Stimulated activated CD4-positive, alpha-beta T cell treated with anti-CD3 and anti-CD28 coated beads, TNF-alpha, amount 100 ng/mL, for 48 hours (primary cell): ENCODE data around the gene ACKR1.

Source experiments
- DNase-seq, 3 donors: peaks; one replicate each; pipeline ENCODE4 v3.0.0-alpha.2; 2020; ENCODE audit warnings: low read depth in 3 of 3

Gene ACKR1

GRCh38 chr1:159222075-159222865 lies 17.6 kb downstream of the ACKR1 start:
- no peak for DNase-seq

- no peak for DNase-seq
Measured at GRCh38 chr1:159223004-159223403, 18.3 kb downstream of the ACKR1 start.

- DNase-seq: no peak
Measured at GRCh38 chr1:159228554-159228953, 23.9 kb downstream of the ACKR1 start.

GRCh38 chr1:159229260-159229885 lies 24.7 kb downstream of the ACKR1 start:
- DNase-seq: no peak

GRCh38 chr1:159229896-159230295 lies 25.2 kb downstream of the ACKR1 start:
- no peak for DNase-seq

- no peak for DNase-seq
Measured at GRCh38 chr1:159239551-159240220, 35.0 kb downstream of the ACKR1 start.

GRCh38 chr1:159247266-159247665 lies 42.6 kb downstream of the ACKR1 start:
- DNase-seq: no peak

GRCh38 chr1:159248311-159248710 lies 43.6 kb downstream of the ACKR1 start:
- no peak for DNase-seq

- no peak for DNase-seq
Measured at GRCh38 chr1:159250638-159251216, 46.1 kb downstream of the ACKR1 start.
